K562 (cell line): ENCODE measurements around the gene HIPK2.

Source experiments
- CHD1 ChIP-seq: fragments of 200-600 bp; sonication (generic); IDR thresholded peaks from one replicate; pipeline ENCODE4 v1.6.1; 2012; ENCODE audit warnings: mild to moderate bottlenecking, moderate library complexity, low read length, inconsistent platforms
- CTCF ChIP-seq, 3 experiments: IDR thresholded peaks in 2 of 3; conservative IDR thresholded peaks in 1 of 3; 2 replicates each; pipeline ENCODE4 v1.5.1; 2011 to 2012; ENCODE audit warnings: low read length in 3 of 3, mild to moderate bottlenecking in 3 of 3, control low read depth in 2 of 3, improper control_type of control experiment in 1 of 3, inconsistent platforms in 1 of 3, low read depth in 1 of 3, mixed read lengths in 1 of 3, moderate library complexity in 1 of 3; ENCODE audit not compliant: insufficient read depth in 2 of 3
- GABPA ChIP-seq: fragments of 200-800 bp; sonication (Bioruptor generic); conservative IDR thresholded peaks from 2 replicates; pipeline ENCODE4 v1.6.1; 2016; ENCODE audit warnings: low read depth, missing genetic modification characterization, missing compliant biosample characterization
- POLR2A ChIP-seq: fragments of 450-650 bp; conservative IDR thresholded peaks from 2 replicates; pipeline ENCODE4 v1.6.1; 2016
- POU5F1 ChIP-seq: fragments of 150-350 bp; IDR thresholded peaks from 2 replicates; pipeline ENCODE4 v1.6.1; 2014; ENCODE audit warnings: borderline replicate concordance, low read length, low read depth, mild to moderate bottlenecking; ENCODE audit not compliant: partially characterized antibody
- RAD21 ChIP-seq, 2 experiments: fragments of 250-450 bp in 1 of 2; fragments of 450-650 bp in 1 of 2; sonication (Bioruptor Pico) in 1 of 2; formaldehyde crosslinking in 1 of 2; IDR thresholded peaks in 1 of 2; conservative IDR thresholded peaks in 1 of 2; 2 replicates each; pipeline versions ENCODE4 v1.4.0 to v1.8.0; 2020 to 2022; ENCODE audit warnings: mild to moderate bottlenecking in 2 of 2, moderate library complexity in 1 of 2
- RFX5 ChIP-seq: IDR thresholded peaks from 2 replicates; pipeline ENCODE4 v1.6.1; 2011; ENCODE audit warnings: low read depth, mild to moderate bottlenecking, improper control_type of control experiment, low read length
- ZFP36 ChIP-seq: fragments of 150-350 bp; IDR thresholded peaks from 2 replicates; pipeline ENCODE4 v1.6.1; 2018; ENCODE audit warnings: low read length, low read depth; ENCODE audit not compliant: partially characterized antibody
- ZNF140 ChIP-seq: fragments of 250-450 bp; sonication (Bioruptor Pico); IDR thresholded peaks from 2 replicates; pipeline ENCODE4 v1.8.0; 2021; ENCODE audit warnings: moderate library complexity, mild to moderate bottlenecking, inconsistent platforms
- ZNF23 ChIP-seq: fragments of 250-450 bp; sonication (Bioruptor Pico); IDR thresholded peaks from 2 replicates; pipeline ENCODE4 v1.4.0; 2020; ENCODE audit warnings: mild to moderate bottlenecking
- TF ChIP-seq, protein P1 (sequence below): fragments of 450-650 bp; IDR thresholded peaks from 2 replicates; pipeline ENCODE4 v1.7.1; 2018; ENCODE audit warnings: mild to moderate bottlenecking, low read depth; ENCODE audit not compliant: partially characterized antibody

DNA sequence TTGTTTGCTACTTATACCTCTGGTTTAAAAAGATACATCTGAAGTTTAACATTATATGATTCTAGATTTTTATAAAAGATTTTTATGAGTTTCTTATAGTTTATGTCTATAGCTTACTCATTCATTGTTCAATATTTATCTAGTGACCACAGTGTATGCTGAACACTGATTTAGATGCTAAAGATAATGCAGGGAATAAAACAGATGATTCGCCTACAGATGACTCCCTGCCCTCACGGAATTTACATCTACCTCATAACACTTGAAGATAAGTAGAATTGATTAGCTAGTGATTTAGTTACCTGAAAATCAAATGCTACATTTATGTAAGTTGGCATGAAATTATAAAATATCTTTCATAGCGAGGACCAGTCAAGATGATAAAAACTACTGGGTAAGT is 105.8 kb downstream of the HIPK2 start:
- no peak for TF ChIP-seq POLR2A
- TF ChIP-seq RAD21 (CRISPR knock-in tag; conservative IDR thresholded peaks at IDR 0.05 in 1 of 2, IDR thresholded peaks at IDR 0.05 in 1 of 2): no peak
- no peak for TF ChIP-seq ZNF140 (CRISPR knock-in tag)
- no peak for TF ChIP-seq RFX5
- TF ChIP-seq ZNF23 (CRISPR knock-in tag): no peak
- no peak for TF ChIP-seq CHD1
- no peak for TF ChIP-seq POU5F1
- no peak for TF ChIP-seq GABPA (tag)
- no peak for TF ChIP-seq CTCF (IDR thresholded peaks at IDR 0.05 in 2 of 3, conservative IDR thresholded peaks at IDR 0.05 in 1 of 3; ENCODE audit: insufficient read depth in 2 of 3, low read depth in 1 of 3, low read length in 3 of 3)
- no peak for TF ChIP-seq ZFP36
- TF ChIP-seq, protein P1, sequence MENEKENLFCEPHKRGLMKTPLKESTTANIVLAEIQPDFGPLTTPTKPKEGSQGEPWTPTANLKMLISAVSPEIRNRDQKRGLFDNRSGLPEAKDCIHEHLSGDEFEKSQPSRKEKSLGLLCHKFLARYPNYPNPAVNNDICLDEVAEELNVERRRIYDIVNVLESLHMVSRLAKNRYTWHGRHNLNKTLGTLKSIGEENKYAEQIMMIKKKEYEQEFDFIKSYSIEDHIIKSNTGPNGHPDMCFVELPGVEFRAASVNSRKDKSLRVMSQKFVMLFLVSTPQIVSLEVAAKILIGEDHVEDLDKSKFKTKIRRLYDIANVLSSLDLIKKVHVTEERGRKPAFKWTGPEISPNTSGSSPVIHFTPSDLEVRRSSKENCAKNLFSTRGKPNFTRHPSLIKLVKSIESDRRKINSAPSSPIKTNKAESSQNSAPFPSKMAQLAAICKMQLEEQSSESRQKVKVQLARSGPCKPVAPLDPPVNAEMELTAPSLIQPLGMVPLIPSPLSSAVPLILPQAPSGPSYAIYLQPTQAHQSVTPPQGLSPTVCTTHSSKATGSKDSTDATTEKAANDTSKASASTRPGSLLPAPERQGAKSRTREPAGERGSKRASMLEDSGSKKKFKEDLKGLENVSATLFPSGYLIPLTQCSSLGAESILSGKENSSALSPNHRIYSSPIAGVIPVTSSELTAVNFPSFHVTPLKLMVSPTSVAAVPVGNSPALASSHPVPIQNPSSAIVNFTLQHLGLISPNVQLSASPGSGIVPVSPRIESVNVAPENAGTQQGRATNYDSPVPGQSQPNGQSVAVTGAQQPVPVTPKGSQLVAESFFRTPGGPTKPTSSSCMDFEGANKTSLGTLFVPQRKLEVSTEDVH: no peak
